DOHH2 (cell line): ENCODE measurements around the gene TNFAIP3.
"Not testable (repeated sequence)": the region's sequence is repeated elsewhere in the genome, so short reads cannot be mapped to it uniquely, and the experiment has no call there.

Experiments
- CTCF ChIP-seq: fragments of 200-600 bp; sonication (generic); IDR thresholded peaks from one replicate; pipeline ENCODE4 v1.5.1; 2014; ENCODE audit warnings: antibody characterized with exemption, mild to moderate bottlenecking, low read depth, low read length; ENCODE audit not compliant: poor library complexity, severe bottlenecking
- EZH2phosphoT487 ChIP-seq: fragments of 200-600 bp; sonication (generic); IDR thresholded peaks from 2 replicates; pipeline ENCODE4 v1.6.1; 2017; ENCODE audit warnings: borderline replicate concordance, mild to moderate bottlenecking, antibody characterized with exemption, low read length, moderate library complexity, mixed read lengths

GRCh38 chr6:137838090-137838489 lies 29.0 kb upstream of the TNFAIP3 start:
- TF ChIP-seq CTCF, EZH2phosphoT487: not testable (repeated sequence)
